Suprapubic skin (tissue), 3 donors: ENCODE measurements around the gene DGKB.

Experiments used
- POLR2A ChIP-seq, 2 donors: fragments of 450-650 bp; IDR thresholded peaks; one replicate each; pipeline ENCODE4 v1.6.1; 2017; ENCODE audit warnings: antibody characterized with exemption in 2 of 2, mild to moderate bottlenecking in 2 of 2, moderate library complexity in 2 of 2
- TF ChIP-seq, protein P1 (sequence below), 2 donors: fragments of 200-600 bp in 1 of 2; fragments of 450-650 bp in 1 of 2; sonication (generic) in 1 of 2; IDR thresholded peaks; one replicate each; pipeline ENCODE4 v1.5.1; 2016 to 2019; ENCODE audit warnings: antibody characterized with exemption in 2 of 2, mild to moderate bottlenecking in 1 of 2, moderate library complexity in 1 of 2

DNA sequence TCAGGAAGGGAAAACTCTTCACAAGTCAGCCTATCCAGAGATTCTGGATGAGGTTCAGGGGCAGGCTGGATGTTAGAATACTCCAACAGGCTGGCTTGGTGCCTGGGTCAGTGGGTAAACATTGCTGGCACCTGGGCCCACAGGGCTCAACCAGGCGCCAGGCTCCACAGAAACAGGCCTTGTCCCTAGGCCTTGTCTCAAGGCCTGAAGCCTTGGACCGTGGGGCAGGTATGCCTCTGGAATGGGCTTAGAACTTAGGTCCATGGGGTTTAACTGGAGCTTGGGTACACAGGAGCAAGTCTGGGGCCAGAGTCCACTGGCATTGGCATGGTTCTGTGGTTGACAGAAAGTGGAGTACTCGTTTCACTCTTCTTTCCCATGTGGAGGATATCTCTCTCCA, 650.1 kb downstream of the DGKB start:
- TF ChIP-seq, protein P1, sequence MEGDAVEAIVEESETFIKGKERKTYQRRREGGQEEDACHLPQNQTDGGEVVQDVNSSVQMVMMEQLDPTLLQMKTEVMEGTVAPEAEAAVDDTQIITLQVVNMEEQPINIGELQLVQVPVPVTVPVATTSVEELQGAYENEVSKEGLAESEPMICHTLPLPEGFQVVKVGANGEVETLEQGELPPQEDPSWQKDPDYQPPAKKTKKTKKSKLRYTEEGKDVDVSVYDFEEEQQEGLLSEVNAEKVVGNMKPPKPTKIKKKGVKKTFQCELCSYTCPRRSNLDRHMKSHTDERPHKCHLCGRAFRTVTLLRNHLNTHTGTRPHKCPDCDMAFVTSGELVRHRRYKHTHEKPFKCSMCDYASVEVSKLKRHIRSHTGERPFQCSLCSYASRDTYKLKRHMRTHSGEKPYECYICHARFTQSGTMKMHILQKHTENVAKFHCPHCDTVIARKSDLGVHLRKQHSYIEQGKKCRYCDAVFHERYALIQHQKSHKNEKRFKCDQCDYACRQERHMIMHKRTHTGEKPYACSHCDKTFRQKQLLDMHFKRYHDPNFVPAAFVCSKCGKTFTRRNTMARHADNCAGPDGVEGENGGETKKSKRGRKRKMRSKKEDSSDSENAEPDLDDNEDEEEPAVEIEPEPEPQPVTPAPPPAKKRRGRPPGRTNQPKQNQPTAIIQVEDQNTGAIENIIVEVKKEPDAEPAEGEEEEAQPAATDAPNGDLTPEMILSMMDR (IDR thresholded peaks at IDR 0.05) = no peak
- no peak for TF ChIP-seq POLR2A (IDR thresholded peaks at IDR 0.05)
